GM12878 (cell line): ENCODE data around the gene ANP32A.

Experiments used
- CTCF ChIP-seq, 3 experiments: IDR thresholded peaks in 2 of 3; conservative IDR thresholded peaks in 1 of 3; 2 replicates each; pipeline ENCODE4 v1.5.1; 2011; ENCODE audit warnings: low read depth in 3 of 3, low read length in 3 of 3, mild to moderate bottlenecking in 3 of 3, control low read depth in 2 of 3, moderate library complexity in 2 of 3, inconsistent platforms in 1 of 3, mixed read lengths in 1 of 3; ENCODE audit not compliant: control insufficient read depth in 2 of 3, insufficient read depth in 1 of 3; ENCODE audit errors: extremely low read depth in 1 of 3
- ESRRA ChIP-seq: IDR thresholded peaks from 2 replicates; pipeline ENCODE4 v1.6.1; 2012; ENCODE audit warnings: mild to moderate bottlenecking, low read length, improper control_type of control experiment
- EZH2 ChIP-seq: IDR thresholded peaks from 2 replicates; pipeline ENCODE4 v1.6.1; 2012; ENCODE audit warnings: low read depth, mild to moderate bottlenecking, control low read depth, inconsistent platforms, low read length, borderline replicate concordance; ENCODE audit not compliant: control insufficient read depth
- KDM1A ChIP-seq: fragments of 200-600 bp; sonication (generic); IDR thresholded peaks from 2 replicates; pipeline ENCODE4 v1.6.1; 2016; ENCODE audit warnings: borderline replicate concordance
- MXI1 ChIP-seq: fragments of 150-350 bp; IDR thresholded peaks from 2 replicates; pipeline ENCODE4 v1.6.1; 2011; ENCODE audit warnings: low read depth, mild to moderate bottlenecking, inconsistent platforms, low read length, improper control_type of control experiment
- POLR2A ChIP-seq: IDR thresholded peaks from 2 replicates; pipeline ENCODE4 v1.6.1; 2011; ENCODE audit warnings: low read depth, mild to moderate bottlenecking, low read length
- REST ChIP-seq: IDR thresholded peaks from 2 replicates; pipeline ENCODE4 v1.6.1; 2012; ENCODE audit warnings: mild to moderate bottlenecking, low read depth, low read length
- TAF1 ChIP-seq: IDR thresholded peaks from 2 replicates; pipeline ENCODE4 v1.6.1; 2011; ENCODE audit warnings: mild to moderate bottlenecking, low read depth, low read length, borderline replicate concordance

GRCh38 chr15:68797191-68797590 lies 23.5 kb downstream of the ANP32A start:
- no peak for TF ChIP-seq REST
- TF ChIP-seq MXI1 = no peak
- peak; percentile 41; the same call in 1 of the 2 replicates for TF ChIP-seq POLR2A
- 0 out of 2 replicates have a peak, but pooled peaks have one; percentile 30 for TF ChIP-seq TAF1
- no peak for TF ChIP-seq CTCF (IDR thresholded peaks at IDR 0.05 in 2 of 3, conservative IDR thresholded peaks at IDR 0.05 in 1 of 3; ENCODE audit: control insufficient read depth in 2 of 3, extremely low read depth in 1 of 3, insufficient read depth in 1 of 3, low read depth in 3 of 3, low read length in 3 of 3)
- no peak for TF ChIP-seq KDM1A
- TF ChIP-seq EZH2 = no peak
- no peak for TF ChIP-seq ESRRA
